Limb (tissue), 2 donors: ENCODE results near the gene DNAH12.
"Not testable (repeated sequence)": the region's sequence is repeated elsewhere in the genome, so short reads cannot be mapped to it uniquely, and the experiment has no call there.

Experiments used
- DNase-seq, 2 donors: peaks; one replicate each; pipeline ENCODE4 v3.0.0-alpha.2; 2016; ENCODE audit errors: extremely low spot score in 2 of 2

The DNAH12 gene

GRCh38 chr3:57530071-57530608, 14.0 kb downstream of the DNAH12 start:
- no peak for DNase-seq

GRCh38 chr3:57518276-57518915, 25.7 kb downstream of the DNAH12 start:
- DNase-seq, result no peak

GRCh38 chr3:57512166-57512565, 32.0 kb downstream of the DNAH12 start:
- no peak for DNase-seq

- DNase-seq, result no peak
Measured at GRCh38 chr3:57505901-57506300, 38.2 kb downstream of the DNAH12 start.

- no peak for DNase-seq
Measured at GRCh38 chr3:57500506-57500905, 43.6 kb downstream of the DNAH12 start.

- DNase-seq, result no peak
Measured at GRCh38 chr3:57497904-57498303, 46.2 kb downstream of the DNAH12 start.

GRCh38 chr3:57484563-57484962, 59.6 kb downstream of the DNAH12 start:
- DNase-seq, result no peak

GRCh38 chr3:57477193-57477592, 67.0 kb downstream of the DNAH12 start:
- not testable (repeated sequence) for DNase-seq

GRCh38 chr3:57464801-57465200, 79.3 kb downstream of the DNAH12 start:
- DNase-seq, result no peak

GRCh38 chr3:57464011-57464410, 80.1 kb downstream of the DNAH12 start:
- DNase-seq, result no peak

GRCh38 chr3:57451150-57451846, 92.8 kb downstream of the DNAH12 start:
- no peak for DNase-seq

- DNase-seq, result not testable (repeated sequence)
Measured at GRCh38 chr3:57449276-57449847, 94.8 kb downstream of the DNAH12 start.

- not testable (repeated sequence) for DNase-seq
Measured at GRCh38 chr3:57448489-57448888, 95.7 kb downstream of the DNAH12 start.

GRCh38 chr3:57446318-57446841, 97.8 kb downstream of the DNAH12 start:
- DNase-seq, result no peak

GRCh38 chr3:57444469-57444868, 99.7 kb downstream of the DNAH12 start:
- no peak for DNase-seq

- DNase-seq, result not testable (repeated sequence)
Measured at GRCh38 chr3:57440144-57440543, 104.0 kb downstream of the DNAH12 start.

- DNase-seq, result not testable (repeated sequence)
Measured at GRCh38 chr3:57438460-57438859, 105.7 kb downstream of the DNAH12 start.

GRCh38 chr3:57436195-57436761, 107.9 kb downstream of the DNAH12 start:
- DNase-seq, result no peak

- DNase-seq, result no peak
Measured at GRCh38 chr3:57434041-57434440, 110.1 kb downstream of the DNAH12 start.

GRCh38 chr3:57423335-57423734, 120.8 kb downstream of the DNAH12 start:
- DNase-seq, result no peak

- DNase-seq, result no peak
Measured at GRCh38 chr3:57421336-57421735, 122.8 kb downstream of the DNAH12 start.

GRCh38 chr3:57420001-57420400, 124.1 kb downstream of the DNAH12 start:
- DNase-seq, result no peak
